ENCODE results near the gene IQCB1.
A peak's percentile ranks its signal among the peaks of the same experiment; 100 is the strongest.

The IQCB1 gene

DNA sequence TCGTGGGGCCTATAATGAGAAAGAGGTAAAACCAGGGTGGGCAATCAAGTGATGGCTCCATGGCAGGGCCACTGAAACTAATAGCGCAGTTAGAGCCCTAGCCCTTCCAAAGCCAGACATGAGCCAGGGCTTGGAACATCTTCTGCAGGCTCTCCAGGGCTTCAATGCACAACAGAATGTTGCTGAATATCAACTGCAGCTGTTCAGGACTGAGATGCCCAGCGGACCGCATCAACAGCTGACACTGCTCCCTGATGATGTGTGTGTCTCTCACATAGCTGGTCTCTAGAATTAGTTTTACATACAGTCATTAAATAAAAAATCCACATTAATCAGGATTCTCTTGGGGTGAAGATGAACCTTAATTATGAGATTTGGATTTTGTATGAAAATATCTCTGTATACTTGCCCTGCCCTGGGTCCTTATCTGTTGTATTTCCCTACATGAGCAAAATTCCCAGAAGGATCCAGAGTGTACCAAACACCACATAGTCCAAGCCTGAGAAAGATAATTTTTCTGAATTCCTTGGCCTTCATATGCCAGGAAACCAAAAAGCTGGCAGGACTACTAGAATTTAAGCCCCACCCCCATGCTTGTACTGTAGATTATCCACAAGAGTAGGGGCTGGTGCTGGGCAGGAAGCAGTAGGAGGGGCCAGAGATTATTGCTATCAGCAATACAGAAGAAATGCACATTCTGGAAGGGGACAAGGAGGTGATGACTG, 77.6 kb downstream of the IQCB1 start:
- no peak for DNase-seq (ENCODE audit: low read depth)
- TF ChIP-seq, protein P1, sequence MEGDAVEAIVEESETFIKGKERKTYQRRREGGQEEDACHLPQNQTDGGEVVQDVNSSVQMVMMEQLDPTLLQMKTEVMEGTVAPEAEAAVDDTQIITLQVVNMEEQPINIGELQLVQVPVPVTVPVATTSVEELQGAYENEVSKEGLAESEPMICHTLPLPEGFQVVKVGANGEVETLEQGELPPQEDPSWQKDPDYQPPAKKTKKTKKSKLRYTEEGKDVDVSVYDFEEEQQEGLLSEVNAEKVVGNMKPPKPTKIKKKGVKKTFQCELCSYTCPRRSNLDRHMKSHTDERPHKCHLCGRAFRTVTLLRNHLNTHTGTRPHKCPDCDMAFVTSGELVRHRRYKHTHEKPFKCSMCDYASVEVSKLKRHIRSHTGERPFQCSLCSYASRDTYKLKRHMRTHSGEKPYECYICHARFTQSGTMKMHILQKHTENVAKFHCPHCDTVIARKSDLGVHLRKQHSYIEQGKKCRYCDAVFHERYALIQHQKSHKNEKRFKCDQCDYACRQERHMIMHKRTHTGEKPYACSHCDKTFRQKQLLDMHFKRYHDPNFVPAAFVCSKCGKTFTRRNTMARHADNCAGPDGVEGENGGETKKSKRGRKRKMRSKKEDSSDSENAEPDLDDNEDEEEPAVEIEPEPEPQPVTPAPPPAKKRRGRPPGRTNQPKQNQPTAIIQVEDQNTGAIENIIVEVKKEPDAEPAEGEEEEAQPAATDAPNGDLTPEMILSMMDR (conservative IDR thresholded peaks at IDR 0.05; ENCODE audit: low read depth, low read length), result no peak
- no peak overlapping the region for H3K4me3 ChIP-seq (ENCODE audit: low read length)

DNA sequence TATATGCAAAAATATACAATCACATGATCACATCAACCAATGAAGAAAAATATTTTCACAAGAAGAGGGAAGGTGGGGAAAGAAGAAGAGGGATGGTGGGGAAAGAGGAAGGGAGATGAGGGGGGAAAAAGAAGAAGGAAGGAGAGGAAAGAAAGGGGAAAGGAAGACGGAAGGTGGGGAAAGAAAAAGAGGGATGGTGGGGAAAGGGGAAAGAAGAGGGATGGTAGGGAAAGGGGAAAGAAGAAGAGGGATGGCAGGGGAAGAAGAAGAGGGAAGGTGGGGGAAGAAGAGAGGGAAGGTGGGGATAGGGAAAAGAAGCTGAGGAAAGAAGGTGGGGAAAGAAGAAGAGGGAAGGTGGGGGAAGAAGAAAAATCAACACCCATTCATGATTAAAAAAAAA, 82.1 kb downstream of the IQCB1 start:
- DNase-seq (ENCODE audit: low read depth), result no peak
- TF ChIP-seq, protein P1 (conservative IDR thresholded peaks at IDR 0.05; ENCODE audit: low read depth, low read length), result no peak

GRCh38 chr3:121752261-121752660, 82.6 kb downstream of the IQCB1 start:
- TF ChIP-seq, protein P1 (conservative IDR thresholded peaks at IDR 0.05; ENCODE audit: low read depth, low read length), result no peak
- DNase-seq (ENCODE audit: low read depth), result no peak
- no peak overlapping the region for H3K4me3 ChIP-seq (ENCODE audit: low read length)

More for the DNA sequence above, 82.1 kb downstream of the IQCB1 start:
- H3K4me3 ChIP-seq (ENCODE audit: low read length), result no peak overlapping the region

DNA sequence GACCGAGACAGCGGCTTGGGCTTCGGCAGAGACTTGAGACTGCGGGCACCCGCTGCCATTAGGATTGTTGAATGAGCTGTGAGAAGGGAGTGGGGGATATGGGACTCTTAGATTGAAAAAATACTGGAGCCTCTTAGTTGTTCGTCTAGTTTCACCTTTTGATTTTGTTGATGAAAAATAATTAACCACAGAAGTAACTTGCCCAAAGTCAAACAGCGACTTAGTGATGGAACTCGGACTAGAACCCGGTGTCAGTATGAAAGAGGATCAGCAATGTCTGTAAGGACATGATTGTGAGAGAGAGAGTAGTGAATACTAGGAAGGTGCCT, 84.8 kb downstream of the IQCB1 start:
- TF ChIP-seq, protein P1 (conservative IDR thresholded peaks at IDR 0.05; ENCODE audit: low read depth, low read length), result no peak
- no peak for DNase-seq (ENCODE audit: low read depth)
- H3K4me3 ChIP-seq (ENCODE audit: low read length), result peak overlapping the region; percentile 90

DNA sequence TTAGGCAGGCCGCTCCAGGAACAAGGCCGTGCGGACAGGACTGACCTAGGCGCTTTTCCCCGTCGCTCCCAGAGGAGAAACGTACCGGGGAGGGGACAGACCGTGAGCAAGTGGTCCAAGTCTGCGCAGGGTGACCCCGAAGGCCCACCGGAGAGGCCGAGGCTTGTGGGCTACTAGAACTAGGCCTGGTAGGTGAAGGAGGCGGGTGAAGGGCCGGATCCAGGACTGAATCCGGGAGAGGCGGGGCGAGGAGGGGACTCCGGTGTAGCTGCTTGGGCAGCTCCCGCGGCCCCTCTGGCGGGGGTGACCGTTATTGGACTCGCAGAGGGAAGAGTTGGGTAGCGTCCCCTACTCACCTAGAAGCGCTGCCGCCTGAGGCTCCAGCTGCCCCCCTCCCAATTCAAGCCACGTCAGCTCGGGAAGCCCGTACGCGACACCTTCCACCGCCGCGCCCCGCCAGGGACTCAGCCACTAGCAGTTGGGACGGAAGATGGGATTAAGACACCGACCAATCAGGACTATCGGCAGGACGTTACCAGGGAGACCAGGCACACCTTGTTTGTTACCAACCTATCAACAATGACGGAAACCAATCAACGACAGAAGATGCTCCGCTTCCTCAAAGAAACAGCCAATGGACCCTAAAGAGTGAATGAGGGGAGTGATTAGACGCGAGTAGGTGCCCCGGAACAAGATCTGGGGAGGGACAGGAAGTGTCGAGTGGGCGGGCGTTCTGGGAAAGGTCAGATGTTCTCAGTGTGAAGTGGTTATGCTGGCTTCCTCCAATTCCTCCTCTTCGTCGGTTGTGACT, 85.4 kb downstream of the IQCB1 start, which contains the start of gene GOLGB1:
GOLGB1 (minus strand) TSS at position 466 of the 811 bp plus-strand sequence. CDS start 18,770 bp downstream, outside the sequence.
- H3K4me3 ChIP-seq (ENCODE audit: low read length), result peak within 1 kb of the TSS; percentile 90
- TF ChIP-seq, protein P1 (conservative IDR thresholded peaks at IDR 0.05; ENCODE audit: low read depth, low read length), result no peak
- DNase-seq (ENCODE audit: low read depth), result peak; percentile 100

DNA sequence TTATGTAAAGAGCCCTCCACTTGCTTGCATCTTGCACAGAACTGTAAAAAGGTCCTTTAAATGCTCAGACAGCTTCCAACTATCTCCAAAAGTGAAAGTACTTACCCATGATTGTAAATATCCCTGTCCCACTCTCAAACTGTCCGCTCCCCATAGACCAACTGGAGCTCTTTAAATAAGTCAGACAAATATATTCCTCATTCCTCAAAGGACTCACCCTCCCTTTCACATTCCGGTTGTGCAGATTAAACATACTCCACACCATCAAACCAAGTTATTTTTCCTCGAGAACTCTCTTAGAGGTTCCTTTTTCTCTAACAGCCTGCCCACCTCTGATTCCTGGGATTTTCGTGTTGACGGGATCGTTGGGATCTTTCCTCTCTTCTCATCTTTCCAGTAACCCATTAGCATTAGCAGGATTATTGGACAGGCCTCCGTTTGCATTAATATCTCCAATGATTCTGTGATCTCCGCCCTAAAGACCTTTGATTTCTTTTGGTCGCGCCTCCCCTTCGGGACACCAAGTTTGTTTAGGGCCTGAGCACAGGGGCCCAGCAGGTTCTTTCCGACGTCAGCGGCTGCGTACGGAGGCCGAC, 86.1 kb downstream of the IQCB1 start:
- H3K4me3 ChIP-seq (ENCODE audit: low read length), result peak overlapping the region; percentile 90
- peak; percentile 37 for DNase-seq (ENCODE audit: low read depth)
- TF ChIP-seq, protein P1 (conservative IDR thresholded peaks at IDR 0.05; ENCODE audit: low read depth, low read length), result no peak
